ENCODE data around the gene TMEM98.

GRCh38 chr17:32921017-32921416 is 6.9 kb upstream of the TMEM98 start:
- no peak for TF ChIP-seq CTCF (IDR thresholded peaks at IDR 0.05)
- TF ChIP-seq POLR2AphosphoS5 (IDR thresholded peaks at IDR 0.05), result no peak

Data from esophagus muscularis mucosa (tissue), 3 donors.